ENCODE measurements around the gene PLAGL1. TPM values are rescaled to one million over a fixed set of nuclear protein-coding genes. Genes with fewer than 3 reads are reported as not detected.

Gene PLAGL1, protein sequence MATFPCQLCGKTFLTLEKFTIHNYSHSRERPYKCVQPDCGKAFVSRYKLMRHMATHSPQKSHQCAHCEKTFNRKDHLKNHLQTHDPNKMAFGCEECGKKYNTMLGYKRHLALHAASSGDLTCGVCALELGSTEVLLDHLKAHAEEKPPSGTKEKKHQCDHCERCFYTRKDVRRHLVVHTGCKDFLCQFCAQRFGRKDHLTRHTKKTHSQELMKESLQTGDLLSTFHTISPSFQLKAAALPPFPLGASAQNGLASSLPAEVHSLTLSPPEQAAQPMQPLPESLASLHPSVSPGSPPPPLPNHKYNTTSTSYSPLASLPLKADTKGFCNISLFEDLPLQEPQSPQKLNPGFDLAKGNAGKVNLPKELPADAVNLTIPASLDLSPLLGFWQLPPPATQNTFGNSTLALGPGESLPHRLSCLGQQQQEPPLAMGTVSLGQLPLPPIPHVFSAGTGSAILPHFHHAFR
- total RNA-seq (1 to 10 TPM; 1.0 to 1.1 TPM), total RNA-seq (0.64 to 13.2 (median 3.1) reads per million in 172 experiments)
- 4.2 TPM for polyA plus RNA-seq (2013, experiment 1 of 2)
- polyA plus RNA-seq (2013, experiment 2 of 2) = 11.3 TPM

DNA sequence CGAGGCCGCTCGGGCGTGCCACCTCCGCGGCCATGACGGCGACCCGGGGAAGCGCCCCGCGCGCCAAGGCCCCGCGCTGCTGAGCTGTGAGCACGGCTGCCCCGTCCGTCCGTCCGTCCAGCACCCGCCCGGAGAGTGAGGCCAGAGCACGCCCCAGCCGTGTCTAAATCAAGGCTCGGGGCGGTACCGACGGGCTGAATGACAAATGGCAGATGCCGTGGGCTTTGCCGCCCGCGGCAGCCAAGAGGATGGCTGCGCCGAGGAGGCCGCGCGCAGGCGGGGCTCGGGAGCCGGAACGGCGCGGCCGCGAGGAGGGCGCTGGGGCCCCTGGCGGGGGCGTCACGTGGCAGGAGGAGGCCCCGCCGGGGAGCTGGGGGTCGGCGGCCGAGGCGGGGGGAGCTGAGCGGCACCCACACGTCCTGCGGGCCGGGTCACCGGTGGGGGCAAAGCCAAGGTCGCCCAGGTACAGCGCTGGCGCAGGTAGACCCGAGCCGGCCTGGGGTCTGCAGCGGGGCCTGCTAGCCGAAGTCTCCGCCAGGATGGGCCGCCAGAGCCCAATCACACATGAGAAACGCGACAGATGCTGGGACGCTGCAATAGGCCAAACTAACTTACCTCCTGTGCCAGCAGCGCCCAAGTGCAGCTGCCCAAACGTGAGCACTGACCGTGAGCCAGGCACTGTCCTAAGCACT lies at the start of gene PLAGL1:
Gene PLAGL1, minus strand, starts transcription at position 140 of the 692 bp plus-strand sequence. CDS start 60,123 bp downstream, outside the sequence.
- ChIA-PET CTCF (interaction anchor here (1.1 kb wide), 1 partner anchor 69 kb away, joined by 4 read pairs; no protein-coding TSS in a partner anchor), POLR2A (interaction anchor here (0.6 to 1.4 kb wide), 3 partner anchors 56 to 743 kb away, joined by 3 to 6 read pairs (median 4); no protein-coding TSS in a partner anchor)
- peak; percentile 55 for ATAC-seq (ENCODE audit: poor library complexity)
- Mint-ChIP-seq H3K36me3 (ENCODE audit: low read depth) (no peaks in the 10 kb centered on the region), H3K4me1 (ENCODE audit: low read depth) (peaks cover 10% of the 10 kb centered on the region), H3K27ac (no peak within 1 kb of the TSS), H3K27me3 (peaks cover 44% of the 10 kb centered on the region), H3K9me3 (no peaks in the 10 kb centered on the region), H3K4me3 (peak within 1 kb of the TSS; percentile 78)
- TF ChIP-seq, protein P1, sequence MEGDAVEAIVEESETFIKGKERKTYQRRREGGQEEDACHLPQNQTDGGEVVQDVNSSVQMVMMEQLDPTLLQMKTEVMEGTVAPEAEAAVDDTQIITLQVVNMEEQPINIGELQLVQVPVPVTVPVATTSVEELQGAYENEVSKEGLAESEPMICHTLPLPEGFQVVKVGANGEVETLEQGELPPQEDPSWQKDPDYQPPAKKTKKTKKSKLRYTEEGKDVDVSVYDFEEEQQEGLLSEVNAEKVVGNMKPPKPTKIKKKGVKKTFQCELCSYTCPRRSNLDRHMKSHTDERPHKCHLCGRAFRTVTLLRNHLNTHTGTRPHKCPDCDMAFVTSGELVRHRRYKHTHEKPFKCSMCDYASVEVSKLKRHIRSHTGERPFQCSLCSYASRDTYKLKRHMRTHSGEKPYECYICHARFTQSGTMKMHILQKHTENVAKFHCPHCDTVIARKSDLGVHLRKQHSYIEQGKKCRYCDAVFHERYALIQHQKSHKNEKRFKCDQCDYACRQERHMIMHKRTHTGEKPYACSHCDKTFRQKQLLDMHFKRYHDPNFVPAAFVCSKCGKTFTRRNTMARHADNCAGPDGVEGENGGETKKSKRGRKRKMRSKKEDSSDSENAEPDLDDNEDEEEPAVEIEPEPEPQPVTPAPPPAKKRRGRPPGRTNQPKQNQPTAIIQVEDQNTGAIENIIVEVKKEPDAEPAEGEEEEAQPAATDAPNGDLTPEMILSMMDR (IDR thresholded peaks at IDR 0.05) = no peak
- intact Hi-C loops (cut with DNase I, micrococcal nuclease) = no loop called here
- H3K36me3 ChIP-seq (ENCODE audit: insufficient read depth, low read length) = no peaks in the 10 kb centered on the region
- peaks cover 4 to 6% of the 10 kb centered on the region in 2 experiments for H3K27me3 ChIP-seq (ENCODE audit: control insufficient read depth in 1 of 2, insufficient read depth in 2 of 2, low read length in 2 of 2)
- peaks cover 10% of the 10 kb centered on the region for H3K4me1 ChIP-seq (ENCODE audit: insufficient read depth, low read length)
- DNase-seq = peak in 5 of 14 experiments; percentile 3 to 47 (median 5)
- peaks cover 0 to 4% of the 10 kb centered on the region in 2 experiments for H3K9me3 ChIP-seq (ENCODE audit: control insufficient read depth in 1 of 2, insufficient read depth in 1 of 2, low read length in 2 of 2)
- peak within 1 kb of the TSS; percentile 31 for H3K4me3 ChIP-seq (ENCODE audit: low read length)
- H3K27ac ChIP-seq (ENCODE audit: low read depth in 1 of 2, low read length in 2 of 2) = no peak within 1 kb of the TSS

DNA sequence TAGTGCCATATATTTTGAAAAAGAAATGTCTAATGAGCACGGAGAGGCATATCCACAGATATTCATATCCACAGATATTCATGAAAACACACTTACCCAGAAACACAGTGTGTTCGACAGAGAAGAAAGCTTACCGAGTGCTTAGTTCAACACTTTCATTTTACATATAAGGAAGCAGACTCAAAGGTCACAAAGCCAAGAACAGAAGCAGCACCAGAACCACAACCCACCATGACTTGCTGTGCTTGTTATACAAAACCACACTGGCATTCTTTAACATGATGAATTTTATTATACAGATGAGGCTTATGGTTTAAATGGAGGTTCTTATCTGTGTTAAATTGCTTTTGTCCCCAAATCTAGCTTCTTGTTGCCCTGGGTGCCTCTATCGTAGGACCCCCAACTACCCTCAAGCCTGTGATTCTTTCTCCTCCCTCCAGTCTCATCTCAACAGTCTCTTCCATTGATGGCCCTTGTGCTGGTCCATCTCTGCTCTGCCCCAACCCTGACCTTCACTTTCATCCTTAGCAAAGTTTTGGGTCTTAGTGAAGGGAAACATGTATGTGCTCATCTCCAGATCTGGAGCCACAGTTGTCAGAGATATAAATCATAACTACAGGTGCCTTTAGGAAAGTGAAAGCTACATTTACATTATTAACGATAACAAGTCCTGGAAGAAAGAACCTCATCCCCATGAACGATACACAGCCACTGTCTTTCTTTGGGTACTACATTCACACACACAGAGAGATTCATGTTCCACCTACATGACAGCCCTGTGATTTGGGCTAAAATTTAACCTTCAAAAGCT lies 47.3 kb upstream of the PLAGL1 start:
- TF ChIP-seq, protein P1 (IDR thresholded peaks at IDR 0.05) = no peak
- DNase-seq = peak in 12 of 14 experiments; percentile 11 to 86 (median 38)
- Mint-ChIP-seq H3K4me3 (peak overlapping the region; percentile 87), H3K4me1 (ENCODE audit: low read depth) (peaks cover 29% of the 10 kb centered on the region), H3K9me3 (no peaks in the 10 kb centered on the region), H3K36me3 (ENCODE audit: low read depth) (no peaks in the 10 kb centered on the region), H3K27me3 (no peaks in the 10 kb centered on the region), H3K27ac (peak overlapping the region; percentile 87)
- ATAC-seq (ENCODE audit: poor library complexity) = peak; percentile 98
- no peaks in the 10 kb centered on the region for H3K27me3 ChIP-seq (ENCODE audit: control insufficient read depth in 1 of 2, insufficient read depth in 2 of 2, low read length in 2 of 2)
- H3K27ac ChIP-seq (ENCODE audit: low read depth in 1 of 2, low read length in 2 of 2) = peak overlapping the region; percentile 40 to 54
- intact Hi-C loops (cut with DNase I, micrococcal nuclease) = no loop called here
- H3K4me3 ChIP-seq (ENCODE audit: low read length) = peak overlapping the region; percentile 37
- peaks cover 21% of the 10 kb centered on the region for H3K4me1 ChIP-seq (ENCODE audit: insufficient read depth, low read length)
- no peaks in the 10 kb centered on the region for H3K36me3 ChIP-seq (ENCODE audit: insufficient read depth, low read length)
- ChIA-PET CTCF (interaction anchor here (0.8 to 2.8 kb wide), 3 partner anchors 9 to 74 kb away, joined by 4 to 13 read pairs (median 4); no protein-coding TSS in a partner anchor), POLR2A (interaction anchor here (0.8 to 4.1 kb wide), 9 partner anchors 9 to 605 kb away, joined by 3 to 80 read pairs (median 5); partner anchors contain the start of genes ADAT2, LTV1, PEX3 and SF3B5)
- H3K9me3 ChIP-seq (ENCODE audit: control insufficient read depth in 1 of 2, insufficient read depth in 1 of 2, low read length in 2 of 2) = peaks cover 0 to 4% of the 10 kb centered on the region in 2 experiments

Data from CD4-positive, alpha-beta T cell (primary cell).